CD4-positive, alpha-beta memory T cell (primary cell): ENCODE measurements around the gene WDR45B. TPM values are rescaled to one million over a fixed set of nuclear protein-coding genes. Genes with fewer than 3 reads are reported as not detected.
A peak's percentile ranks its signal among the peaks of the same experiment; 100 is the strongest.

Experiments used
- CTCF ChIA-PET: fragments of 350-600 bp; sonication (Branson Sonifier 250); formaldehyde crosslinking; loops from one replicate; lab custom pipeline; 2021; ENCODE audit warnings: inconsistent platforms; ENCODE audit not compliant: partially characterized antibody; lab: Charles Lee
- POLR2A ChIA-PET: fragments of 350-600 bp; sonication (Branson Sonifier 250); formaldehyde crosslinking; loops from one replicate; lab custom pipeline; 2021; ENCODE audit not compliant: partially characterized antibody; lab: Charles Lee
- DNase-seq, 5 donors: peaks; one replicate each; pipeline versions ENCODE4 v3.0.0 to v3.0.0-alpha.2; 2020 to 2022; ENCODE audit warnings: mixed read lengths in 1 of 5
- H3K27ac ChIP-seq: one replicate; pipeline ENCODE4 v1.7.0; 2013; ENCODE audit warnings: low read depth, low read length
- H3K27me3 ChIP-seq: 2 replicates; pipeline ENCODE4 v1.7.0; 2013; ENCODE audit warnings: mild to moderate bottlenecking, low read length, moderate library complexity; ENCODE audit not compliant: insufficient read depth
- H3K36me3 ChIP-seq: 2 replicates; pipeline ENCODE4 v1.7.0; 2013; ENCODE audit warnings: mild to moderate bottlenecking, low read length, moderate library complexity; ENCODE audit not compliant: insufficient read depth
- H3K4me1 ChIP-seq: 2 replicates; pipeline ENCODE4 v1.7.0; 2013; ENCODE audit warnings: mild to moderate bottlenecking, low read length, moderate library complexity; ENCODE audit not compliant: insufficient read depth
- H3K4me3 ChIP-seq, 2 donors: one replicate each; pipeline ENCODE4 v1.7.0; 2013; ENCODE audit warnings: low read length in 2 of 2, mild to moderate bottlenecking in 1 of 2
- H3K9me3 ChIP-seq, 2 donors: one replicate each; pipeline ENCODE4 v1.7.0; 2013; ENCODE audit warnings: low read length in 2 of 2, control low read depth in 1 of 2; ENCODE audit not compliant: control insufficient read depth in 1 of 2
- H3K27ac Mint-ChIP-seq, 7 donors: one replicate each; pipeline ENCODE4 v1.8.0; 2020 to 2021; ENCODE audit warnings: mixed read lengths in 7 of 7, mild to moderate bottlenecking in 6 of 7, inconsistent platforms in 3 of 7, moderate library complexity in 3 of 7
- H3K27me3 Mint-ChIP-seq, 2 donors: one replicate each; pipeline ENCODE4 v1.8.0; 2020 to 2021; ENCODE audit warnings: mixed read lengths in 2 of 2
- H3K36me3 Mint-ChIP-seq, 2 donors: one replicate each; pipeline ENCODE4 v1.8.0; 2020 to 2021; ENCODE audit warnings: mixed read lengths in 2 of 2, inconsistent platforms in 1 of 2, mild to moderate bottlenecking in 1 of 2
- H3K4me1 Mint-ChIP-seq, 4 donors: one replicate each; pipeline ENCODE4 v1.8.0; 2020 to 2021; ENCODE audit warnings: mixed read lengths in 4 of 4, mild to moderate bottlenecking in 1 of 4
- H3K4me3 Mint-ChIP-seq, 8 donors: one replicate each; pipeline ENCODE4 v1.8.0; 2020 to 2021; ENCODE audit warnings: mixed read lengths in 8 of 8, mild to moderate bottlenecking in 7 of 8, moderate library complexity in 6 of 8, inconsistent platforms in 3 of 8
- H3K9me3 Mint-ChIP-seq, 8 donors: one replicate each; pipeline ENCODE4 v1.8.0; 2020 to 2021; ENCODE audit warnings: mixed read lengths in 8 of 8, mild to moderate bottlenecking in 5 of 8, inconsistent platforms in 3 of 8, moderate library complexity in 1 of 8
- intact Hi-C: fragments of 100-400 bp; cut with micrococcal nuclease; formaldehyde crosslinking; loops from one replicate; pipeline ENCODE4 v1.15.1; 2023
- polyA plus RNA-seq, 2 donors: library from polyadenylated mRNA; unstranded; fragments of 300-500 nt; fragmentation: Illumina TruSeq; gene quantifications; one replicate each; pipeline ENCODE4 v1.2.3, GENCODE V29; 2021
- total RNA-seq, 2 experiments: library from RNA; stranded (reverse); gene quantifications; one replicate each; pipeline ENCODE4 v1.2.3, GENCODE V29; 2021

Gene WDR45B
- total and polyA plus RNA-seq, 4 experiments from 2014 or later = 35.1 to 66.7 (median 57.3) TPM

DNA sequence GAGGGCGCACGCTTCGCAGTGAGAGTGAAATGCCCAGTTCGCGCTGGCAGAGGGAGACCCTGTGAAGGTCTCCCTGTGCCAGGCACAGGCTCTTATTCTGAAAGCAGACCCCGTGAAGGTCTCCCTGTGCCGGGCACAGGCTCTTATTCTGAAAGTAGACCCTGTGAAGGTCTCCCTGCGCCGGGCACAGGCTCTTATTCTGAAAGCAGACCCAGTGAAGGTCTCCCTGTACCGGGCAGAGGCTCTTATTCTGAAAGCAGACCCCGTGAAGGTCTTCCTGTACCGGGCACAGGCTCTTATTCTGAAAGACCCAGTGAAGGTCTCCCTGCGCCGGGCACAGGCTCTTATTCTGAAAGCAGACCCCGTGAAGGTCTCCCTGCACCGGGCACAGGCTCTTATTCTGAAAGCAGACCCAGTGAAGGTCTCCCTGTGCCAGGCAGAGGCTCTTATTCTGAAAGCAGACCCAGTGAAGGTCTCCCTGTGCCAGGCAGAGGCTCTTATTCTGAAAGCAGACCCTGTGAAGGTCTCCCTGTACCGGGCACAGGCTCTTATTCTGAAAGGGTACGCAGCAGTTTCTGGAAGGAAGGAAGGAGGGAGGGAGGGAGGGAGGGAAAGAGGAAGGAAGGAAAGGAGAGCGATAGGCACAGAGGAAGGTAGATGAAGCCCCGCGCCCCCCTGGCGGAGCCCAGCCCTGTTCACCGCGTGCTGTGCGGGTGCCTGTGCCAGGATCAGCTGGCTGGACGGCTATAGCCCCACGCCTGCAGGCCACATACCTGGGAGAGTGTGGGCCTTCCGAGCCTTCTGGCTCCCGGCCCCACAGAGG, 55.3 kb downstream of the WDR45B start:
- Mint-ChIP-seq H3K4me1 (peaks cover 17 to 39% (median 26%) of the 10 kb centered on the region in 4 donors), H3K27me3 (no peaks in the 10 kb centered on the region), H3K36me3 (peaks cover 2 to 6% of the 10 kb centered on the region in 2 donors), H3K4me3 (peak overlapping the region; percentile 69 to 83 (median 75)), H3K27ac (peak overlapping the region; percentile 43 to 95 (median 86)), H3K9me3 (no peaks in the 10 kb centered on the region)
- Histone ChIP-seq H3K9me3 (no peaks in the 10 kb centered on the region), H3K27me3 (no peaks in the 10 kb centered on the region), H3K36me3 (no peaks in the 10 kb centered on the region), H3K27ac (peak overlapping the region; percentile 44), H3K4me3 (peak overlapping the region; percentile 34 to 69), H3K4me1 (peaks cover 36% of the 10 kb centered on the region)
- peak; percentile 74 to 87 (median 79) for DNase-seq
- CTCF ChIA-PET = no interaction called here
- intact Hi-C loops = loop anchor here (2.0 kb wide), 1 partner anchor 56 kb away; the partner anchor contains the start of gene WDR45B
- POLR2A ChIA-PET = interaction anchor here (0.7 kb wide), 1 partner anchor 344 kb away, joined by 3 read pairs; no protein-coding TSS in a partner anchor

DNA sequence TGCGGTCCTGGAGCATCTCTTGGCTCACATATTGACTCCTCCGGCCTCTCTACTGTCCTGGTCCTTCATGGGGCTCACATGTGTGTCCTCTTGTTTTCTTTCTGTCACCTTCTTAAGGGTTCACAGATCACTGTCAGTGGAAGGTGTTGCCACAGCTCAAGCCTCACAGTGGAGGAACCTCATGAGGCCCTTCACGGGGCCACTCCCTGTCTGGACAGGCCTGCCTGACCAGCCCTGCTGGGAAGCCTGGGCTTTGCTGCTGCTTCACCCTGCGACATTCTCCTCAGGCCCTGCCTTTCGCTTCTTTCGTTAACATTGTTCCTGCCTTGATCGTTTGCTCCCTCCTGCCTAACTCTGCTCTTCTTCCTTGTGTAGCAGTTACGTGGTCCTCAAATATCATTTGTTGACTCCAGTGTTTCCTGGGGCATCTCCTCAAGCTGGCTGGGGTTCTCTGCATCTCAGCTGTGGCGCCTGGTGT, 55.9 kb downstream of the WDR45B start:
- H3K27me3 ChIP-seq = no peaks in the 10 kb centered on the region
- Mint-ChIP-seq H3K27me3 (no peaks in the 10 kb centered on the region), H3K4me3 (peak overlapping the region in 7 of 8 donors; percentile 37 to 82 (median 75)), H3K4me1 (peaks cover 17 to 39% (median 25%) of the 10 kb centered on the region in 4 donors), H3K36me3 (peaks cover 8 to 10% of the 10 kb centered on the region in 2 donors), H3K9me3 (no peaks in the 10 kb centered on the region), H3K27ac (peak overlapping the region; percentile 43 to 95 (median 86))
- peaks cover under 1% of the 10 kb centered on the region for H3K36me3 ChIP-seq
- H3K27ac ChIP-seq = peak overlapping the region; percentile 44
- no peak for DNase-seq
- H3K9me3 ChIP-seq = no peaks in the 10 kb centered on the region
- H3K4me3 ChIP-seq = no peak overlapping the region
- peaks cover 36% of the 10 kb centered on the region for H3K4me1 ChIP-seq
- ChIA-PET POLR2A (interaction anchor here (0.7 to 1.2 kb wide), 2 partner anchors 11 to 344 kb away, joined by 3 to 4 read pairs; no protein-coding TSS in a partner anchor), CTCF (no interaction called here)
- intact Hi-C loops = loop anchor here (2.0 kb wide), 1 partner anchor 56 kb away; the partner anchor contains the start of gene WDR45B

DNA sequence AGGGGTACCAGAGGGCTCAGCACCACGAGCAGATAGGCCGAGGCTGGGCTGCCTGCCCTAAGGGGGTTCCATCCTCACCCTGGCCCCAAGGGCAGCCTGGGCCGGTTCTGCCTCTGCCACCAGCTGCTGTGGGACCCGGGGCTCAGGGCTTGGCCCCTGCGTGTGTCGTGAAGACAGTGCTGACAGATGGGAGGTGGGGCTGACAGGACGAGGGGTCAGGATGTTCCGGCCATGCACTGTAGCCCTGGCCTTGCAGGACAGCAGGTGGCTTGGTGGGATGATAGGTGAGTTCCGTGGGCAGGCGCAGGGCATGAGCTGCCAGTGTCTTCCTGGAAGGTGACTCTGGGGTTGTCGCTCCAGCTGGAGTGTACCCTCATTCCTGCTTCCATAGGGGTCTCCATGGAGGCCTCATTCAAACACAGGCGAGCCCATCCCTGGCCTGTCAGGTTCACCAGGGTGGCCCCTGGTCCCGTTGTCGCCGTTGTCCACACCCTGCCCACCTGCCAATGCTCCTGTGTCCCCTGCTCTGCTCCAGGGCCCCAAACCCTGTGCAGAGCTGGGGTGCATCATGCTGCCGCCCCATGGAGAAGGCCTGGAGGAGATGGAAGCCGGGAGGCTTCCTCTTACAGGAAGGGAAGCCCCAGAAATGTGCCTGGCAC, 57.2 kb downstream of the WDR45B start:
- Mint-ChIP-seq H3K27me3 (no peaks in the 10 kb centered on the region), H3K4me1 (peaks cover 15 to 44% (median 26%) of the 10 kb centered on the region in 4 donors), H3K4me3 (no peak overlapping the region), H3K9me3 (no peaks in the 10 kb centered on the region), H3K27ac (peak overlapping the region in 3 of 7 donors; percentile 66 to 82 (median 68)), H3K36me3 (peaks cover 15 to 16% of the 10 kb centered on the region in 2 donors)
- Histone ChIP-seq H3K27me3 (no peaks in the 10 kb centered on the region), H3K27ac (no peak overlapping the region), H3K36me3 (peaks cover 6% of the 10 kb centered on the region), H3K4me1 (peaks cover 36% of the 10 kb centered on the region), H3K9me3 (no peaks in the 10 kb centered on the region), H3K4me3 (no peak overlapping the region)
- ChIA-PET POLR2A (no interaction called here), CTCF (no interaction called here)
- intact Hi-C loops = no loop called here
- no peak for DNase-seq

DNA sequence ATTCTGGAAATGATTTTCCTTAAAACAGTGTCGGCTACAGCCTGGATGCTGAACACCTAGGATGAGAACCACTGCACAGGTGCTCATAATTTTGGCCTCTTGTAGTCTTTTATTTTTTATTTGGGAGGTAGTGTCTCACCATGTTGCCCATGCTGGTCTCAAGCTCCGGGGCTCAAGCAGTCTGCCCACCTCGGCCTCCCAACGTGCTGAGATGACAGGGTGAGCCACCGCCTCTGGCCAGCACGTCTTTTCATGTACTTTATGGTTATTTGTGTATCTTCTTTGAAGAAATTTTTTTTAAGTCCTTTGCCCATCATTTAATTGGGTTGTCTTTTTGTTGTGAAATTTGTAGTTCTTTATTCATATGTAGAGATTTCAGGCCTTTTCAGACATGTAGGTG, 58.0 kb downstream of the WDR45B start:
- DNase-seq = no peak
- H3K4me1 ChIP-seq = peaks cover 34% of the 10 kb centered on the region
- H3K9me3 ChIP-seq = no peaks in the 10 kb centered on the region
- Mint-ChIP-seq H3K27ac (peak overlapping the region in 5 of 7 donors; percentile 12 to 82 (median 73)), H3K27me3 (no peaks in the 10 kb centered on the region), H3K36me3 (peaks cover 16 to 17% of the 10 kb centered on the region in 2 donors), H3K4me1 (peaks cover 17 to 41% (median 27%) of the 10 kb centered on the region in 4 donors), H3K4me3 (no peak overlapping the region), H3K9me3 (no peaks in the 10 kb centered on the region)
- H3K36me3 ChIP-seq = peaks cover 6% of the 10 kb centered on the region
- no peak overlapping the region for H3K4me3 ChIP-seq
- intact Hi-C loops = no loop called here
- ChIA-PET CTCF (no interaction called here), POLR2A (no interaction called here)
- H3K27ac ChIP-seq = no peak overlapping the region
- no peaks in the 10 kb centered on the region for H3K27me3 ChIP-seq

DNA sequence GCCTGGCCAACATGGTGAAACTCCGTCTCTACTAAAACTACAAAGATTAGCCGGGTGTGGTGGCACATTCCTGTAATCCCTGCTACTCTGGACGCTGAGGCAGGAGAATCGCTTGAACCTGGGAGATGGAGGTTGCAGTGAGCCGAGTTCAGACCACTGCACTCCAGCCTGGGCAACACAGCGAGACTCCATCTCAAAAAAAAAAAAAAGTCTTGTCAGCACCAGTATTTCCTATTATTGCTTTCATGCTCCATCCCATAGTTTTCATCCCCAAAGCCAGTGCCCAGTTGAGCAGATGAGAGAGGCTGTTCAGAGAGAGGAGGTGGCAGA, 58.4 kb downstream of the WDR45B start:
- peak overlapping the region in 3 of 7 donors; percentile 35 to 70 (median 66) for H3K27ac Mint-ChIP-seq
- H3K4me1 ChIP-seq = peaks cover 30% of the 10 kb centered on the region
- no peak for DNase-seq
- no peaks in the 10 kb centered on the region for H3K27me3 Mint-ChIP-seq
- ChIA-PET CTCF (no interaction called here), POLR2A (no interaction called here)
- H3K4me3 ChIP-seq = no peak overlapping the region
- H3K4me1 Mint-ChIP-seq = peaks cover 15 to 37% (median 26%) of the 10 kb centered on the region in 4 donors
- H3K9me3 ChIP-seq = no peaks in the 10 kb centered on the region
- H3K4me3 Mint-ChIP-seq = no peak overlapping the region
- intact Hi-C loops = no loop called here
- no peaks in the 10 kb centered on the region for H3K9me3 Mint-ChIP-seq
- H3K27me3 ChIP-seq = no peaks in the 10 kb centered on the region
- no peak overlapping the region for H3K27ac ChIP-seq
- H3K36me3 Mint-ChIP-seq = peaks cover 16 to 17% of the 10 kb centered on the region in 2 donors
- H3K36me3 ChIP-seq = peaks cover 6% of the 10 kb centered on the region

DNA sequence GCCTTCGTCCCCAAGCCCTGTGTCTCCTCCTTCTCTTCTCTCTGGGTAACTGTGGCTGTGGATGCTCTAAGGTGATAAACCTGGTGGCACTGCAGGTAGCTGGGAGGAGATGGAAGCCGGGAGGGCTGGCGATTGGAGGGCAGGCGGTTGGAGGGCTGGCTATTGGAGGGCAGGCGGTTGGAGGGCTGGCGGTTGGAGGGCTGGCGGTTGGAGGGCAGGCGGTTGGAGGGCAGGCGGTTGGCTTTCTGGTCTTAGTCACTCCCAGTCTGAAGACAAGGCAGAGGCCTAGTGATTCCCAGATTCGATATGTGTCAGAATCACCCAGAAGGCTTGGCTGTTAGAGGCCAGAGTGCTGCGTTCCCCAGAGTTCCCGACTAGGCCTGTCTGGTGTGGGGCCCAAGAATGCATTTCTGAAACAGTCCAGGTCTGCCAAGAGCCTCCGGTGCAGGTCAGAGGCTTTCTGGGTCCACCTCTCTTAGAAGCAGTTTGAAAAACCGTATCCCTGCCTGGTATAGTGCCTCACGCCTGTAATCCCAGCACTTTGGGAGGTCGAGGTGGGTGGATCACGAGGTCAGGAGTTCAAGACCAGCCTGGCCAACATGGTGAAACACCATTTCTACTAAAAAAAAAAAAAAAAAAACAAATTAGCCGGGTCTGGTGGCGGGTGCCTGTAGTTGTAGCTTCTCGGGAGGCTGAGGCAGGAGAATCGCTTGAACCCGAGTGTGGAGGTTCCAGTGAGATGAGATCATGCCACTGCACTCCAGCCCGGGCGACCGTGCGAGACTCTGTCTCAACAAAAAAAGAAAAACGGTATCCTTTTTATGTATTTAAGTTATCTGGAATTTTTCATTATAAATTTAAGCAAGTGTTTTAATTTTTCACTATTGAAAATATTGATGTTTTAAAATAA, 59.7 kb downstream of the WDR45B start:
- POLR2A ChIA-PET = no interaction called here

More for the DNA sequence above, 59.7 kb downstream of the WDR45B start:
- CTCF ChIA-PET = no interaction called here
- H3K27me3 Mint-ChIP-seq = no peaks in the 10 kb centered on the region
- Histone ChIP-seq H3K9me3 (no peaks in the 10 kb centered on the region), H3K4me1 (peaks cover 17% of the 10 kb centered on the region), H3K36me3 (peaks cover 6% of the 10 kb centered on the region), H3K27ac (no peak overlapping the region), H3K4me3 (no peak overlapping the region), H3K27me3 (no peaks in the 10 kb centered on the region)
- H3K27ac Mint-ChIP-seq = peak overlapping the region in 2 of 7 donors; percentile 66 to 73
- no peak overlapping the region for H3K4me3 Mint-ChIP-seq
- no peak for DNase-seq
- H3K4me1 Mint-ChIP-seq = peaks cover 14 to 26% (median 20%) of the 10 kb centered on the region in 4 donors
- intact Hi-C loops = no loop called here
- no peaks in the 10 kb centered on the region for H3K9me3 Mint-ChIP-seq
- H3K36me3 Mint-ChIP-seq = peaks cover 16 to 17% of the 10 kb centered on the region in 2 donors
